Measurements from ENCODE around the gene RASGRP2.

The RASGRP2 gene

DNA sequence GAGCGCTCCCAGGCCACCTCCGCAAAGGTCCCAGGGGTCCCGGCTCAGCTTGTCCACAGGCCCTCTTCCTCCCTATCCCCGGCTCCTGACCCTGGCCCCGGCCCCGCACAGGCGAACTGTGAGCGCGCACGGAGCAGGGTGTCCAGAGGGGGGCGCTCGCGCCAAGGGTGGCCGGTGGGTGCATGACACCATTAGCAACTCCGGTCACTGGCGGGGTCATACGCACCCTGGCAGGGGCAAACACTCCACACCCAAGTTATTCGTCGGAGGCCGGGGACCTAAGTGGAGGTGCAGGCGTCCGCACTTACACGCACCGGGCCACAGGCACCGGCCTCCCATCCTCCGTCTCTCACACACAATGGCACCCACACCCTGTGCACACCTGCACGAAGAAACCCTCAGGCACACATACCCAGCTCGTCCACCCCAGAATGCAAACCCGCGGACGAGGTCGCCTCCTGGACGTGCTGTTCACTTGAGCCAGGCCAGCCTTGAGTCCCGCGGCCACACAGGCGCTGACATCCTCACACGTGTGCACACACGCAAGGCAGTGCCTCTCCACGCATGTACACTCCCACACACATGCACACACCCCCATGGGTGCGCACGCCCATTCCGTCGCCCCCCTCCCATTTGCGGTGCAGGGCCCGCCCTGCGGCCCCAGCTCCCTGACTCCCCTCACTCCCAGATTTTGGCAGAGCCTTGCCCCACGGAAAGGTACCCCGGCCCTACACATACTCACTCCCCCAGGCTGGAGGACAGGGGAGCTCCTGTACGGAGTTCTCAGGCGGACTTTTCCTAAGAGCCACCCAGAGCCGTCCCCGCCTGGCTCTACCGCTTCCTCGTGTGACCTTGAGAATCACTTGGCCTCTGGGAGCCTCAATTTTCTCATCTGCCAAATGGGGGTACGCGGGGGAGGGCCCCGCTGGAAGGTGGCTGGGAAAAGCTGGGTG, at the start of gene RASGRP2:
Gene RASGRP2, minus strand, starts transcription at position 552 of the 953 bp plus-strand sequence. CDS start 1,276 bp downstream, outside the sequence.
- TF ChIP-seq, protein P1, sequence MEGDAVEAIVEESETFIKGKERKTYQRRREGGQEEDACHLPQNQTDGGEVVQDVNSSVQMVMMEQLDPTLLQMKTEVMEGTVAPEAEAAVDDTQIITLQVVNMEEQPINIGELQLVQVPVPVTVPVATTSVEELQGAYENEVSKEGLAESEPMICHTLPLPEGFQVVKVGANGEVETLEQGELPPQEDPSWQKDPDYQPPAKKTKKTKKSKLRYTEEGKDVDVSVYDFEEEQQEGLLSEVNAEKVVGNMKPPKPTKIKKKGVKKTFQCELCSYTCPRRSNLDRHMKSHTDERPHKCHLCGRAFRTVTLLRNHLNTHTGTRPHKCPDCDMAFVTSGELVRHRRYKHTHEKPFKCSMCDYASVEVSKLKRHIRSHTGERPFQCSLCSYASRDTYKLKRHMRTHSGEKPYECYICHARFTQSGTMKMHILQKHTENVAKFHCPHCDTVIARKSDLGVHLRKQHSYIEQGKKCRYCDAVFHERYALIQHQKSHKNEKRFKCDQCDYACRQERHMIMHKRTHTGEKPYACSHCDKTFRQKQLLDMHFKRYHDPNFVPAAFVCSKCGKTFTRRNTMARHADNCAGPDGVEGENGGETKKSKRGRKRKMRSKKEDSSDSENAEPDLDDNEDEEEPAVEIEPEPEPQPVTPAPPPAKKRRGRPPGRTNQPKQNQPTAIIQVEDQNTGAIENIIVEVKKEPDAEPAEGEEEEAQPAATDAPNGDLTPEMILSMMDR (IDR thresholded peaks at IDR 0.05; ENCODE audit: insufficient read depth, low read depth, low read length, missing control alignments), result peak; percentile 74
- peak within 1 kb of the TSS; percentile 56 for H3K4me3 ChIP-seq (ENCODE audit: low read depth, low read length)
- peak; percentile 67 for DNase-seq (ENCODE audit: low read depth)

DNA sequence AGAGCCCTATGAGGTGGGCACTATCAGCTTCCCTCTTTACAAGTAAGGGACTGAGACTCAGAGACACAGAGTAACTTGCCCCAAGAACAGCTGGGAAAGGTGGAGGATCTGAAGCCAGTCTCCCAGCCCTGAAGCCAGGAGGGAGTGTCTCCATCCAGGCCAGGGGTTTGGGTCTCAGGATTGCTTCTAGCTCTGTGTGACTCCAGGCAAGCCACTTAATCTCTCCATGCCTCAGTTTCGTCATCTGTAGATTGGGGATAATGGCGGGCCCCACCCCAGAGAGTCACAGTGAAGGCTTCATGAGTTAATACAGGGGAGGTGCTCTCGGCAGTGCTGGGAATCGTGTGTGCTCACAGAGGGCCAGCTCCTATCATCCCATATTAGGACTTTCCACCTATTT, 48.5 kb upstream of the RASGRP2 start:
- TF ChIP-seq, protein P1 (IDR thresholded peaks at IDR 0.05; ENCODE audit: insufficient read depth, low read depth, low read length, missing control alignments), result no peak
- H3K4me3 ChIP-seq (ENCODE audit: low read depth, low read length), result no peak overlapping the region
- DNase-seq (ENCODE audit: low read depth), result no peak

DNA sequence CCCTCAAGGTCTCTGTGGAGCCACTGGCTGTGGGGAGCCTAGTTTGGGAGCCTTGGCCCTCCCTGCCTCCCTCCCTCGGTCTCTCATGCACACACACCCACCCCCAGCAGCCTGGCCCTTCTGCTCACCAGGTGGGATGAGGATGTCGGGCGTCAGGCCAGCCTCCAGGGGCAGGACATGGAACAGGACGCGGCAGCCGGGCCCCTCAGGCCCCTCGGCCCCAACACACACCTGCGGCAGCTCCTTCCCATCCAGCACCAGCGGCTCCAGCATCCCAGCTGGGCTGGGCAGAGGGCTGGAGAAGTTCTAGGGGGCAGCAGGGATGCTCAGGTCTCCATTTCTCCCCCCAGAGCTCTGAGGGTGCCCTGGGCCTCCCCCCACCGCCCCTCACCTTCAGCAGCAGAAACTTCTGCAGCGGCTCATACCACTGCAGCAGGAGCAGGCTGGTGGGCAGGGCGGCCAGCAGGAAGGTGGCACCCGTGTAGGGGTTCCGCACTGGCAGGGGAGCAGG, 47.9 kb upstream of the RASGRP2 start:
- no peak overlapping the region for H3K4me3 ChIP-seq (ENCODE audit: low read depth, low read length)
- TF ChIP-seq, protein P1 (IDR thresholded peaks at IDR 0.05; ENCODE audit: insufficient read depth, low read depth, low read length, missing control alignments), result no peak
- no peak for DNase-seq (ENCODE audit: low read depth)

DNA sequence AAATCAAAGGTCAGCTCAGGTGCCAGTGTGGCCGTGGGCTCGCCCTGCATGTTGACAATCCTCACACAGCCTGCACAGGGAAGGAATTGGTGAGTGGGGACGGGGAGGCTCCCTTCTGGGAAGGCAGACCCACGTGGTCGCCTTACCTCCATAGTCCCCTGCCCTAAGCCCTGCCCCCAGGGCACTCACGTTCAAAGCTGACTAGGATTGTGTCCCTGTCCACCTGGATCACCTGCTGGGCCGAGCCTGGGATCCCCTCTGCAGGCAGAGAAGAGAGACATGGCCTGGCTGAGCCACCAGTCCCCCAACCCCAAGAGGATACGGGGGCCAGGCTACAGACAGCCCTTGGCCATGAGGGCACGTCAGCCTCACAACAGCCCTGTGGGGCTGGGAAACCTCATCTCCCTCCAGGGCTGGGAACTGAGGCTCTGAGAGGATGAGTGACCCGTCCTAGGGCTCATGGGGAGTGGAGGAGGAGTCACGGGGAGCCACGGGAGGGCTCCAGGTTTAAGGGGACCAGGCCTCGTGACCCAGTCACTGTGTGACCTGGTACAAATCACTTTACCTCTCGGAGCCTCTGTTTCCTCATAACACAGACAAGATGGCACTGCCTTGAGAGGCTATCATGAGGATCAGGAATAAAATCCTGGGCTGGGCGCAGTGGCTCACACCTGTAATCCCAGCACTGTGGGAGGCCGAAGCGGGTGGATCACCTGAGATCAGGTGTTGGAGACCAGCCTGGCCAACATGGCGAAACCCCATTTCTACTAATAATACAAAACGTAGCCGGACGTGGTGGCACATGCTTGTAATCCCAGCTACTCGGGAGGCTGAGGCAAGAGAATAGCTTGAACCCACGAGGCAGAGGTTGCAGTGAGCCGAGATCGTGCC, 46.5 kb upstream of the RASGRP2 start:
- no peak overlapping the region for H3K4me3 ChIP-seq (ENCODE audit: low read depth, low read length)
- TF ChIP-seq, protein P1 (IDR thresholded peaks at IDR 0.05; ENCODE audit: insufficient read depth, low read depth, low read length, missing control alignments), result no peak
- DNase-seq (ENCODE audit: low read depth), result no peak

DNA sequence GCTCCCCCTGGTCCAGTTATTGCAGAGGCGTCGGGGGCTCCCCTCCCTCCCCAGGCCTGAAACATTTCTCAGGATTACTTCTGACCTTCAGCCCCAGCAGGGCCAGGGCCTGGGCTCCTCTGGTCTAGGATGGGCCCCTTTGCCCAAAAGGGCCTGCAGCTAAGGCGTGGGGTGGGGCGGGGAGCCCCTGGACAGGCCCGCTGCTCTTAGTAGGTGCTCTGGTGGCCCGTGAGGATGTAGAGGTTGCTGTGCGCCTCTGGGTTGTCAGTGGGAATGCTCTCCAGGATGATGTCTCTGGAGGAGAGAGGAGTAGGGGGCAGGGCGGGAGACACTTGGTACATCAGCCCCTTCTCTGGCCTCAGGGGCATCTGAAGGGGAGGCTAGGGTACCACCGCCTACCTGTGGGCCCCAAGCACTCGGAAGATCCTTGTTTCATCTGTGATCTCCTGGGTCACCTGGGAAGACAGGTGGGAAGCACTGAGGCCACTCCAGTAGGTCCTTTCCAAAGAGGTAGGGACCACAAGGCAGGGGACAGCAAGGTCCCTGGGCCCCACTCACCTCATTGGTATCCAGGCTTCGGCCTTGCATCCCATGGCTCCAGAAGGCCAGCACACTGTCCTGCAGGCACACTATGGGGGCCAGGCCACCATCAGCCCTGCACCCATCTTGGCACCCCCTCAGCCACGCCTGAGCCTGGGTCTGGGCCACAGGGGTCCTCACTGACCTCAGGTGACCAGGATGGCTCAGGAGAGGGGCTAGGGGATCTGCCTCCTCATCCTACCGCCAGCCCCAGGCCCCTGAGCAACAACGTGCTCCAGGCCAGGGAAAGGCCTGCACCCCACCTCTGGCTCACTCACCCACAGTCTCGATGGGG, 45.6 kb upstream of the RASGRP2 start:
- H3K4me3 ChIP-seq (ENCODE audit: low read depth, low read length), result no peak overlapping the region
- TF ChIP-seq, protein P1 (IDR thresholded peaks at IDR 0.05; ENCODE audit: insufficient read depth, low read depth, low read length, missing control alignments), result no peak
- no peak for DNase-seq (ENCODE audit: low read depth)
